ENCODE results near the gene TWSG1.
"Not testable (repeated sequence)": the region's sequence is repeated elsewhere in the genome, so short reads cannot be mapped to it uniquely, and the experiment has no call there.

Gene TWSG1

DNA sequence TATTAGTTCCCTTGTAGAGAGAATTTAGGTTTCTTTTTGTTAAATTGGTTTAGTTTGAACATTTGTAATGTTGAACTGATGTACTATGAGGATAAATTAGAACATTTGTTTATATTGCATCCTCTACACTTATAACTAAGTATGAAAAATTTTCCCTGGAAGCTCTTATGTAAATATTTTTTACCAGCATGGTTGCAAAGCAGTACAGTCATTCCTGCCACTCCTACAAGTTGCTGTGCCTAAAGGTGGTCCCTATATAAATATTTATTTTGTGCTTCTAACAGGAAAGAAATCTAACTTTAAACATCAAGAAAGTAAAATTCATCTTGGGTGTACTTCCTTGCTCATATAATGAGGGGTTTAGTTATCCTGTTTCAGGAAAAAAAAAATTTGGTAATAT lies 14.2 kb downstream of the TWSG1 start:
- Mint-ChIP-seq H3K9me3 (no peaks in the 10 kb centered on the region), H3K27ac (no peak overlapping the region), H3K4me3 (no peak overlapping the region), H3K4me1 (peaks cover 3% of the 10 kb centered on the region), H3K36me3 (peaks cover 3% of the 10 kb centered on the region), H3K27me3 (no peaks in the 10 kb centered on the region)
- CTCF ChIA-PET: no interaction called here
- DNase-seq: no peak

DNA sequence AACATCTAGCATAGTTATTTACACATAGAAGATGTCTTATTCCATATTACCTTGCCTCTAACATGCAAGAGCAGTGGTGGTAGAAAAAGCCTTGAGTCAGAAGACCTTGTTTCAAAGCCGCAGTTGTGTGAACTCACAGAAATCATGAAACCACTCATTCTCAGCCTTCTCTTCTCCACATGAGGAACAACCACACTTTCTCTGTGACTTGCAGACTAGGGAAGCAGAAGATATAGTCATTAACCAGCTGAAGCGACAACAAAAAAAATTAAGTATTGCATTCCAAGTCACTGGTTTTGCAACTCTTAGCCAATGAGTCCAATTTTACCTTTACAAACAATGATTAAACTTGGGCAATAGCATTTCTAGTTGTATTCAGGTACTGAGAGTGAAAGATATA lies 19.0 kb downstream of the TWSG1 start:
- no peak overlapping the region for H3K4me3 Mint-ChIP-seq
- no peaks in the 10 kb centered on the region for H3K4me1 Mint-ChIP-seq
- H3K9me3 Mint-ChIP-seq: no peaks in the 10 kb centered on the region
- H3K36me3 Mint-ChIP-seq: no peaks in the 10 kb centered on the region
- H3K27me3 Mint-ChIP-seq: no peaks in the 10 kb centered on the region
- no peak for DNase-seq
- no peak overlapping the region for H3K27ac Mint-ChIP-seq
- CTCF ChIA-PET: no interaction called here

DNA sequence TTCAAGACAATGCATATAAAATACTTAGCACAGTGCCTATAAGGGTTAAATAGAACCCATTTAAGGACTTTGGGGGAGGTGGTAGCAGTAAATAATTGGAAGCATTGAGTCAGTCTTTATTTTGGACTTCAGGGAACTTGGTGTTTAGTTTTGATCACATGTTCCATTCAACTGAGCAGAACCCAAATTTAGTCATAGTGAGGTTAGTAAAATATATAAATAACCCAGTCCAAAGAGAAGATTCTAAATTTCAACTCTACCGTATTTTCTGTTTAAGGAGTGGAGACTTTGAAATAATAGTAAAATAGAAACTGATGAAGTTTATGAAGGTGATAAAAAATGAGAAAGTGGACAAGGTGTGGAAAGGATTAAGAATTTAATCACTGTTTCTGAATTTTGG lies 19.7 kb downstream of the TWSG1 start:
- Mint-ChIP-seq H3K4me3 (no peak overlapping the region), H3K27me3 (no peaks in the 10 kb centered on the region), H3K36me3 (no peaks in the 10 kb centered on the region), H3K27ac (no peak overlapping the region), H3K9me3 (no peaks in the 10 kb centered on the region), H3K4me1 (no peaks in the 10 kb centered on the region)
- DNase-seq: no peak
- CTCF ChIA-PET: no interaction called here

DNA sequence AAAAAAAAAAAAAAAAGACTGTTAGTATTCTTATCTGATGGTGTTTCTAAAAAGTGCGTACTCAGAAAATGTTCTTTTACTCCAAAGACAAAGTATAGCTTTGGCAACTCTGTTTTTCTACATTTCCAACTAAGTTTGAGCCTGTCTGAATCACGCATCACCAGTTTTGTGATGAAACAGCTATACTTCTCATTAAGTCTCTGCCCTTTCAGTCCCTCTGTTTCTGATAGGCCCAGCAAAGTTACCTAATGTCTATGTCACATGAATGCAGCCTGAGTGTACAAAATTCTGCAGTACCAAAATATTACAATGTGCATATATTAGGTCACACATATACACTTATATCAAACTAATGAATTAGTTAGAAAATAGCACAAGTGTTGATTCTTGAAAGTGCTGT lies 22.4 kb downstream of the TWSG1 start:
- Mint-ChIP-seq H3K9me3 (no peaks in the 10 kb centered on the region), H3K36me3 (no peaks in the 10 kb centered on the region), H3K4me1 (no peaks in the 10 kb centered on the region), H3K27ac (no peak overlapping the region), H3K27me3 (no peaks in the 10 kb centered on the region), H3K4me3 (no peak overlapping the region)
- CTCF ChIA-PET: no interaction called here
- DNase-seq: no peak

DNA sequence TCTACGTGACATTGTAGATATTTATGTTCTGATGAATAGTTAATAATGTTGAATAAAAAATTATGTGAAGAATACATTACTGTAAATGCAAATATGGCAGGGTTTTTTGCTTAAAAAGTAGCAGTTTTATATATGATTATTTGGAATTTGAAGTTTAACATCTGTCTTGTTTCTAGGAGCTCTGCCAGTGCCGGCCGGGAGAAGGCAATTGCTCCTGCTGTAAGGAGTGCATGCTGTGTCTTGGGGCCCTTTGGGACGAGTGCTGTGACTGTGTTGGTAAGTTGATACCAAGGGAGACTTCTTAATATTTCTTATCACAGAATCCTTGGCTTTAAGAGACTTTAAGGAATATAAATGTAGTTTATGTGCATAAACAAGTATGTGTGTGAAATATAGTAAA lies 25.2 kb downstream of the TWSG1 start:
- Mint-ChIP-seq H3K27ac (no peak overlapping the region), H3K4me1 (no peaks in the 10 kb centered on the region), H3K4me3 (no peak overlapping the region), H3K9me3 (no peaks in the 10 kb centered on the region), H3K27me3 (no peaks in the 10 kb centered on the region), H3K36me3 (no peaks in the 10 kb centered on the region)
- no peak for DNase-seq
- CTCF ChIA-PET: no interaction called here

DNA sequence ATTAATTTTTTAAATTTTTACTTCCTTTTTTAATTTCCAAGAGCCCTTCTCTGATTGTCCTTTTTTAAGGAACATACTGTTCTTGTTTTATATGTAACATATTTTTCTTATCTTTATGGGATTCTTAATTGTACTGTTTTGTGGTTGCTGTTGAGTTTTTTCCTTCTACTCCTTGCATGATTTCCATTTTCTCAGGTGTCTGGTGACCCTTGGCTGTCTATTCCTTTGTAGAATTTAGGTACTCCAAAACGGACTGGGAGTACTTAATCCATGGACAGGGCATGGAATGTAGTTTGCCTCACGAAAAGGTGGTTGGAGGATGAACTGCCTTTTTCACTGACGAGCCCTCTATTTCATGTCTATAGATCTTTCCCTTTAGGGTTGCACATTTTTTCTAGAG lies 26.6 kb downstream of the TWSG1 start:
- Mint-ChIP-seq H3K9me3 (no peaks in the 10 kb centered on the region), H3K4me3 (no peak overlapping the region), H3K4me1 (no peaks in the 10 kb centered on the region), H3K36me3 (no peaks in the 10 kb centered on the region), H3K27ac (no peak overlapping the region), H3K27me3 (no peaks in the 10 kb centered on the region)
- no peak for DNase-seq
- CTCF ChIA-PET: no interaction called here

DNA sequence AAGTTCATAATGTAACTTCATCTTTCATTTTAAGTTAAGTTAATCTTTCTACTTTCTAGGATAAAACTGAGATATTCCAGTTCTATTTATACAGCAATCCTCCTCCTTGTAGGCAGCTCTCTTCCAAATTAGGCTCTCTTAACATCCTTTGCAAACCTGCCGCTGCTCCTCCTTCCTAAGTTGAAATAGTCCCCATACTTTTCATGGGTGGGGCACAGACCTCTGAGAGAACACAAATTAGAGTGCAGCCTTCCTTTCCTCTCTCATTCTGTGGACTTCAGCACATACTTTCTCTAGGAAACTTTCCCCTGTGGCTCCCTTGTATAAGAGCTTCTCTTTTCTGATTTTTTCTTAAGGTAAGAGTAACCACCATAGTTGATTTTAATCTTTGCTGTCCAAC lies 28.3 kb downstream of the TWSG1 start:
- Mint-ChIP-seq H3K27me3 (no peaks in the 10 kb centered on the region), H3K27ac (no peak overlapping the region), H3K36me3 (no peaks in the 10 kb centered on the region), H3K9me3 (no peaks in the 10 kb centered on the region), H3K4me1 (no peaks in the 10 kb centered on the region), H3K4me3 (no peak overlapping the region)
- no peak for DNase-seq
- CTCF ChIA-PET: interaction anchor here (0.8 kb wide), 1 partner anchor 191 kb away, joined by 4 read pairs; no protein-coding TSS in a partner anchor

DNA sequence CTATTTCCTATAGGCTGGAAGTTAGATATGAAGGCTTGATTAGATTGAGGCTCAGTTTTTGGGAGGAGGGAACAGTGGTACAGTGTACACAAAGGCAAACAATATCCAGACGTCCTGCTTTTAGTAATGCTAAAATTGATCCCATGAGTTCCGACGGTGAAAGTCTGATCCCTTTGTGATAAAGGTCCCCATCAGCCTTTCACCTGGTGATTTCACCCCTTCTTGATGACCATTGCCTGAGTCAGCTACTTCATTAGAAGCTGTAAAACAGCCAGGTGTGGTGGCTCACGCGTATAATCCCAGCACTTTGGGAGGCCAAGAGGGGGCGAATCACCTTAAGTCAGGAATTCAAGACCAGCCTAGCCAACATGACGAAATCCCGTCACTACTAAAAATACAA lies 29.7 kb downstream of the TWSG1 start:
- Mint-ChIP-seq H3K27me3 (no peaks in the 10 kb centered on the region), H3K36me3 (no peaks in the 10 kb centered on the region), H3K4me1 (no peaks in the 10 kb centered on the region), H3K27ac (no peak overlapping the region), H3K9me3 (no peaks in the 10 kb centered on the region), H3K4me3 (no peak overlapping the region)
- DNase-seq: no peak
- CTCF ChIA-PET: no interaction called here

DNA sequence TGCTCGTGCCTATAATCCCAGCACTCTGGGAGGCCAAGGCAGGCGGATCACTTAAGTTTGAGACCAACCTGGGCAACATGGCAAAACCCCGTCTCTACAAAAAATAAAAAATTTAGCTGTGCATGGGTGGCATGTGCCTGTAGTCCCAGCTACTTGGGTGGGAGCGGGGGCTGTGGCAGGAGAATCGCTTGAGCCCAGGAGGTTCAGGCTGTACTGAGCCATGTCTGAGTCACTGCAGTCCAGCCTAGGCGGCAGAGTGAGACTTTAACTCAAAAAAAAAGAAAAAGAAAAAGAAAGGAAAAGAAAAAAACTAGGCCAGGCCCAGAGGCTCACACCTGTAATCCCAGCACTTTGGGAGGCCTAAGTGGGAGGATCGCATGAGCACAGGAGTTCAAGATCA lies 30.8 kb downstream of the TWSG1 start:
- Mint-ChIP-seq H3K4me3 (no peak overlapping the region), H3K27ac (no peak overlapping the region), H3K36me3 (peaks cover 6% of the 10 kb centered on the region), H3K4me1 (no peaks in the 10 kb centered on the region), H3K9me3 (no peaks in the 10 kb centered on the region), H3K27me3 (no peaks in the 10 kb centered on the region)
- CTCF ChIA-PET: interaction anchor here (0.7 kb wide), 1 partner anchor 203 kb away, joined by 3 read pairs; no protein-coding TSS in a partner anchor
- no peak for DNase-seq

DNA sequence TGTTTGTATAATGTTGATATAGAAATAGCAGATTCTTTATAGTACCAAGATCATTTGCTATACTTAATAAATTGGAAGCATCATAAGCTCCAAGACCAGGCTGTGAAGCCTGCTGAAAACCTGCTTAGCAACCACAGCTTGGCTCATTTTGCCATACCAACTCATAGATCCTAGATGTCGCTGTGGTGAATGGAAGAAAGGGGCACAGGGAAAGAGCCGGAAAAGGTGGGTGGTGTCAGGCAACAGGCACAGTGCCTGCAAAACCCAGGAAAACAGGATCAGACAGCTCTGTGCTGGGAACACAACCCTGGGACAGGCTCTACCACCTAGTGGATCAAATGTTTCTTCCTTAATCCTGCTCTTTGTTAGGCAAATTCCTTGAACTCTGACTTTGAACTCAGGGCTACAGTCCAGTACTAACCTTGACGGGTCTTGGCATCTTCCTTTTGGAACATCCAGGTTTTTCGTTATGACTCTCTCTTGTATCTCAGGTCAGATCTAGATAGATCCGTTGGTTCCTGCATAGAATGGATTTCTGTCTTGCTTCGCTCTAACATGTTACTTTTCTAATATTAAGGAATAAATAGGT lies 31.6 kb downstream of the TWSG1 start:
- CTCF ChIA-PET: no interaction called here
- DNase-seq: no peak
- H3K27ac Mint-ChIP-seq: no peak overlapping the region
- H3K9me3 Mint-ChIP-seq: no peaks in the 10 kb centered on the region
- no peak overlapping the region for H3K4me3 Mint-ChIP-seq
- peaks cover 6% of the 10 kb centered on the region for H3K36me3 Mint-ChIP-seq
- H3K27me3 Mint-ChIP-seq: no peaks in the 10 kb centered on the region
- no peaks in the 10 kb centered on the region for H3K4me1 Mint-ChIP-seq

DNA sequence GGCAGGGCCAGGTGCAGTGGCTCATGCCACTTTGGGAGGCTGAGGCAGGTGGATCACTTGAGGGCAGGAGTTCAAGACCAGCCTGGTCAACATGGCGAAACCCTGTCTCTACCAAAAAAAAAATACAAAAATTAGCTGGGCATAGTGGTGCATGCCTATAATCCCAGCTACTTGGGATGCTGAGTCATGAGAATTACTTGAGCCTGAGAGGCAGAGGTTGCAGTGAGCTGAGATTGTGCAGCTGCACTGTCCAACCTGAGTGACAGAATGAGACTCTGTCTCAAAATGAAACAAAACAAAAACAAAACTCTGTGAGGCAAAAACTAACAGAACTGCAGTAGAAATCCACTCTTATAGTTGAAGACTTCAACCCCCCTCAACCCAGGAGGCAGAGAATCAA lies 38.7 kb downstream of the TWSG1 start:
- CTCF ChIA-PET, H3K27ac Mint-ChIP-seq, H3K27me3 Mint-ChIP-seq, H3K4me1 Mint-ChIP-seq, H3K9me3 Mint-ChIP-seq, H3K4me3 Mint-ChIP-seq, H3K36me3 Mint-ChIP-seq, DNase-seq: not testable (repeated sequence)

DNA sequence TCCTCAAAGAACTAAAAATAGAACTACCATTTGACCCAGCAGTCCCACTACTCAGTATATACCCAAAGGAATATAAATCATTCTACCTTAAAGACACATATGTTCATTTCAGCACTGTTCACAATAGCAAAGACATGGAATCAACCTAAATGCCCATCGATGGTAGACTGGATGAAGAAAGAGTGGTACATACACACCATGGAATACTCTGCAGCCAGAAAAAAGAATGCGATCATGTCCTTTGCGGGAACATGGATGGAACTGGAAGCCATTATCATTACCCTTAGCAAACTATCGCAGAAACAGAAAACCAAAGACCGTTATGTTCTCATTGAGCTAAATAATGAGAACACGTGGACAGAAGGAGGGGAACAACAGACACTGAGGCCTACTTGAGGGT lies 44.5 kb downstream of the TWSG1 start:
- no peaks in the 10 kb centered on the region for H3K27me3 Mint-ChIP-seq
- H3K4me3 Mint-ChIP-seq: no peak overlapping the region
- CTCF ChIA-PET: no interaction called here
- no peak overlapping the region for H3K27ac Mint-ChIP-seq
- no peak for DNase-seq
- H3K4me1 Mint-ChIP-seq: no peaks in the 10 kb centered on the region
- peaks cover 2% of the 10 kb centered on the region for H3K9me3 Mint-ChIP-seq
- peaks cover 1% of the 10 kb centered on the region for H3K36me3 Mint-ChIP-seq

DNA sequence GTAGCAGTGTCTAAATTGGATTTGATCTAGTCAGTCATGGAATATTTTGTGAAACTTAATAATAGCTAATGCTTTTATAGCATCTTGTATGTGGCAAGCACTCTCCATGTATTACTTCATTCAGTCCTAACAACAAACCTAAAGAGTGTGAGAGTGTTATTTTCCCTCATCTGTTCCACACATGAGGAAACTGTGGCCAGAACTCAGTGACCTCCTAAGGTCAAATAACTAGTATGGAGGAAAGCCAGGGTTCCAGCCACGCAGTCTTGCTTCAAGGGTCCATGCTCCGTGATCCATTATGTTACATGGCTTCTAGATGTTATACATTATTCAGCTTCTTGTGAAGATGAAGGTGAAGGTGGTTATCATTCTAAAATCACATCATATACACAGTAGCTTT lies 45.5 kb downstream of the TWSG1 start:
- Mint-ChIP-seq H3K27me3 (no peaks in the 10 kb centered on the region), H3K4me3 (no peak overlapping the region), H3K27ac (no peak overlapping the region), H3K9me3 (peaks cover 2% of the 10 kb centered on the region), H3K36me3 (peaks cover 1% of the 10 kb centered on the region), H3K4me1 (no peaks in the 10 kb centered on the region)
- CTCF ChIA-PET: no interaction called here
- no peak for DNase-seq

DNA sequence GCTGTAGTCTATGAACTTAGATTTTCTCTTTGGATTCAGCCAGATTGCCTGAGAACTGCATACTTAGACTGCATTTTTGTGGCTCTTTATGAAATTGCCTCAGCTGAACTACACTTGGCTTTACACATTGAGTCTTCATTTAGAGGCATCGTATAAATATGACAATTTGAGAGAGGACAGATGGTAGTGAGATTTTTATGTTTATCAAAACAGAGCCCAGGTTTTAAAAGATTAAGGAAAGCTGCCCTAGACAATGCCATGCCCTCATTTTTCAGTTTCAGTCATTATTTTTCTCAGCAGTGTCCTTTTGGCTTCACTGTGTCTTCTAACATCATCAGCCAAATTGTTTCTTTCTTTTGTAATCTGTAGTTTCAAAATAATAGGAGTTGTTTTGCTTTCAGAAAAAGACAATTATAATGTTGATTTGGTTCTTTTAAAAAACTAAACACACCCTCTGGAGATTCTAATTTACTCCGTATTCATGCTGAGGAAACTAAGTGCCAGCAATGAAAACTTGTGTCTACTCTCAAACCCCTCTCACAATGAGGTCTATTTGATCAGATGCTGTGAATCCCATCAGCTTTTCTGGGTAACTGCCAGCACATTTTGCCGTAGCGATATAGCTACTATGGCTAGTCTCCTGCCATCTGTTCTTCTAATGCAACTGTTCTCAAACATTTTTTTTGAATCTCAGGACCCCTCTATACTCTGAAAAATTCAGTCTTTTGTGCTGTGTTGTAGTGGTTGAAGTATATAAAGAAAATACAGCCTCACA lies 46.2 kb downstream of the TWSG1 start:
- no peak overlapping the region for H3K4me3 Mint-ChIP-seq
- peaks cover 1% of the 10 kb centered on the region for H3K36me3 Mint-ChIP-seq
- no peaks in the 10 kb centered on the region for H3K27me3 Mint-ChIP-seq
- H3K4me1 Mint-ChIP-seq: no peaks in the 10 kb centered on the region
- DNase-seq: no peak
- no peak overlapping the region for H3K27ac Mint-ChIP-seq
- CTCF ChIA-PET: interaction anchor here (1.3 kb wide), 1 partner anchor 11 kb away, joined by 3 read pairs; no protein-coding TSS in a partner anchor
- peaks cover 2% of the 10 kb centered on the region for H3K9me3 Mint-ChIP-seq

DNA sequence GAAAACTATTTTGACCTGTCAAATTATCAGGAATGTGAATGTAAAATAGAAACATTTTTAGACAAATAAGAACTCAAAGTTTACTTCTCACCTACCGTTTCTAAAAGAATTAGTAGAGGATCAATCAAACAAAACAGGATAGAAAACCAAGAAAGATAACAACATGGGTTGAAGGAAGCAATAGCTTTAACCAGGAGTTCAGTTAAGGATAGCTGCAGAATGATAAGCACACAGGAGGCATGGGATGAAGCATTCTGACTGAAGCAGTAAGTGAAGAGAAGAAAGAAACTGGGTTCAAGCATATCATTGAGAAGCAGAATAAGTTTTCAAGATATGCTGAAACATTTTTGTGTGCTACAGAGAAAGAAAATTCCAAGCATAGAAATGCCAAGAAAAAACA lies 52.3 kb downstream of the TWSG1 start:
- Mint-ChIP-seq H3K4me1 (no peaks in the 10 kb centered on the region), H3K36me3 (peaks cover 4% of the 10 kb centered on the region), H3K27ac (no peak overlapping the region), H3K9me3 (peaks cover 7% of the 10 kb centered on the region), H3K4me3 (no peak overlapping the region), H3K27me3 (no peaks in the 10 kb centered on the region)
- CTCF ChIA-PET: no interaction called here
- DNase-seq: no peak
